Measurements from ENCODE around the gene SLC4A3. TPM values are rescaled to one million over a fixed set of nuclear protein-coding genes. Genes with fewer than 3 reads are reported as not detected.

Gene SLC4A3
- total RNA-seq, 1 experiment from 2014 or later: 20.2 TPM

- no peaks in the 10 kb centered on the region for H3K9me3 Mint-ChIP-seq (ENCODE audit: low read depth, unreplicated experiment)
- no peak for TF ChIP-seq CTCF (IDR thresholded peaks at IDR 0.05; ENCODE audit: unreplicated experiment)
- CTCF ChIA-PET: no interaction called here
Observed at GRCh38 chr2:219672406-219672805, 45.0 kb downstream of the SLC4A3 start.

GRCh38 chr2:219675221-219675620 lies 47.8 kb downstream of the SLC4A3 start:
- H3K4me1 Mint-ChIP-seq (ENCODE audit: low read depth, unreplicated experiment): no peaks in the 10 kb centered on the region
- no peak for TF ChIP-seq CTCF (IDR thresholded peaks at IDR 0.05; ENCODE audit: unreplicated experiment)
- H3K27me3 Mint-ChIP-seq (ENCODE audit: unreplicated experiment): no peaks in the 10 kb centered on the region
- no peaks in the 10 kb centered on the region for H3K36me3 Mint-ChIP-seq (ENCODE audit: insufficient read depth, unreplicated experiment)
- intact Hi-C loops (cut with micrococcal nuclease; ENCODE audit: unreplicated experiment): no loop called here
- no peak overlapping the region for H3K4me3 Mint-ChIP-seq (ENCODE audit: low read depth, unreplicated experiment)
- DNase-seq: no peak
- BruUV-seq (replicated peaks): no TSS peak
- CTCF ChIA-PET: interaction anchor here (1.0 kb wide), 1 partner anchor 12 kb away, joined by 3 read pairs; no protein-coding TSS in a partner anchor
- no peaks in the 10 kb centered on the region for H3K9me3 Mint-ChIP-seq (ENCODE audit: low read depth, unreplicated experiment)
- no peak overlapping the region for H3K27ac Mint-ChIP-seq (ENCODE audit: unreplicated experiment)

More at GRCh38 chr2:219672406-219672805, 45.0 kb downstream of the SLC4A3 start:
- BruUV-seq (replicated peaks): no TSS peak
- Mint-ChIP-seq H3K4me1 (ENCODE audit: low read depth, unreplicated experiment) (no peaks in the 10 kb centered on the region), H3K4me3 (ENCODE audit: low read depth, unreplicated experiment) (no peak overlapping the region), H3K27ac (ENCODE audit: unreplicated experiment) (no peak overlapping the region), H3K27me3 (ENCODE audit: unreplicated experiment) (no peaks in the 10 kb centered on the region), H3K36me3 (ENCODE audit: insufficient read depth, unreplicated experiment) (no peaks in the 10 kb centered on the region)
- DNase-seq: no peak
- intact Hi-C loops (cut with micrococcal nuclease; ENCODE audit: unreplicated experiment): no loop called here

GRCh38 chr2:219676586-219676985 lies 49.2 kb downstream of the SLC4A3 start:
- Mint-ChIP-seq H3K27me3 (ENCODE audit: unreplicated experiment) (no peaks in the 10 kb centered on the region), H3K4me1 (ENCODE audit: low read depth, unreplicated experiment) (no peaks in the 10 kb centered on the region), H3K36me3 (ENCODE audit: insufficient read depth, unreplicated experiment) (no peaks in the 10 kb centered on the region), H3K4me3 (ENCODE audit: low read depth, unreplicated experiment) (no peak overlapping the region), H3K27ac (ENCODE audit: unreplicated experiment) (peak overlapping the region; percentile 25), H3K9me3 (ENCODE audit: low read depth, unreplicated experiment) (no peaks in the 10 kb centered on the region)
- no TSS peak for BruUV-seq (replicated peaks)
- DNase-seq: peak; percentile 35
- TF ChIP-seq CTCF (IDR thresholded peaks at IDR 0.05; ENCODE audit: unreplicated experiment): no peak
- intact Hi-C loops (cut with micrococcal nuclease; ENCODE audit: unreplicated experiment): no loop called here
- CTCF ChIA-PET: interaction anchor here (1.1 kb wide), 1 partner anchor 9 kb away, joined by 3 read pairs; no protein-coding TSS in a partner anchor

- no peak overlapping the region for H3K4me3 Mint-ChIP-seq (ENCODE audit: low read depth, unreplicated experiment)
- TF ChIP-seq CTCF (IDR thresholded peaks at IDR 0.05; ENCODE audit: unreplicated experiment): no peak
- H3K36me3 Mint-ChIP-seq (ENCODE audit: insufficient read depth, unreplicated experiment): no peaks in the 10 kb centered on the region
- BruUV-seq (replicated peaks): no TSS peak
- H3K4me1 Mint-ChIP-seq (ENCODE audit: low read depth, unreplicated experiment): peaks cover 2% of the 10 kb centered on the region
- no peaks in the 10 kb centered on the region for H3K27me3 Mint-ChIP-seq (ENCODE audit: unreplicated experiment)
- no peak for DNase-seq
- H3K9me3 Mint-ChIP-seq (ENCODE audit: low read depth, unreplicated experiment): no peaks in the 10 kb centered on the region
- CTCF ChIA-PET: interaction anchor here (1.1 kb wide), 1 partner anchor 33 kb away, joined by 5 read pairs; no protein-coding TSS in a partner anchor
- H3K27ac Mint-ChIP-seq (ENCODE audit: unreplicated experiment): no peak overlapping the region
- intact Hi-C loops (cut with micrococcal nuclease; ENCODE audit: unreplicated experiment): no loop called here
Observed at GRCh38 chr2:219679041-219679440, 51.6 kb downstream of the SLC4A3 start.
